Transverse colon (tissue), 4 donors: ENCODE results near the gene ITPR2.

ENCODE experiments used
- CTCF ChIP-seq, 5 experiments: fragments of 200-600 bp in 3 of 5; fragments of 450-650 bp in 2 of 5; sonication (generic) in 3 of 5; IDR thresholded peaks; 1 replicate in 2 of 5; 2 replicates in 3 of 5; pipeline ENCODE4 v1.5.1; 2016 to 2017; ENCODE audit warnings: antibody characterized with exemption in 5 of 5, inconsistent platforms in 3 of 5, mild to moderate bottlenecking in 2 of 5, moderate library complexity in 1 of 5
- EP300 ChIP-seq: sonication (generic); formaldehyde crosslinking; IDR thresholded peaks from one replicate; pipeline ENCODE4 v1.6.1; 2017; ENCODE audit warnings: antibody characterized with exemption, low read depth
- POLR2A ChIP-seq: fragments of 450-650 bp; IDR thresholded peaks from one replicate; pipeline ENCODE4 v1.6.1; 2016; ENCODE audit warnings: antibody characterized with exemption, mild to moderate bottlenecking, moderate library complexity
- POLR2AphosphoS5 ChIP-seq, 3 donors: sonication (generic); formaldehyde crosslinking; IDR thresholded peaks; one replicate each; pipeline ENCODE4 v1.6.1; 2016; ENCODE audit warnings: antibody characterized with exemption in 3 of 3

- TF ChIP-seq EP300 = no peak
- TF ChIP-seq CTCF (IDR thresholded peaks at IDR 0.05) = no peak
- no peak for TF ChIP-seq POLR2AphosphoS5 (IDR thresholded peaks at IDR 0.05)
- TF ChIP-seq POLR2A = no peak
These were observed 142.4 kb downstream of the ITPR2 start for GRCh38 chr12:26690601-26691000.
